ENCODE measurements around the gene TEAD1. TPM values are rescaled to one million over a fixed set of nuclear protein-coding genes. Genes with fewer than 3 reads are reported as not detected.

Gene TEAD1
- total and polyA plus RNA-seq, 10 of the 15 experiments (the other 5 are each of a cell fraction or from before 2014, with no cell fraction given) = 0.01 to 0.59 (median 0.04) TPM; not detected in 6

GRCh38 chr11:12835286-12835685, 161.1 kb downstream of the TEAD1 start:
- SMC1A ChIA-PET (ENCODE audit: uncharacterized antibody, unreplicated experiment) = interaction anchor here (0.6 kb wide), 1 partner anchor 362 kb away, joined by 3 read pairs; no protein-coding TSS in a partner anchor
- TF ChIP-seq STAT3 (IDR thresholded peaks at IDR 0.05; ENCODE audit: low read depth, low read length) = no peak
- no peak for TF ChIP-seq MEF2B (IDR thresholded peaks at IDR 0.05; ENCODE audit: partially characterized antibody, poor library complexity, severe bottlenecking)
- no peak for TF ChIP-seq ASH2L (IDR thresholded peaks at IDR 0.05; ENCODE audit: borderline replicate concordance, low read depth)
- TF ChIP-seq TCF3 (IDR thresholded peaks at IDR 0.05; ENCODE audit: borderline replicate concordance, insufficient read depth, low read depth, low read length) = no peak
- TF ChIP-seq RELB (IDR thresholded peaks at IDR 0.05; ENCODE audit: low read depth) = no peak
- TF ChIP-seq RB1 (IDR thresholded peaks at IDR 0.05; ENCODE audit: borderline replicate concordance) = no peak
- no peak for TF ChIP-seq SUZ12 (IDR thresholded peaks at IDR 0.05; ENCODE audit: unreplicated experiment)
- no peak for TF ChIP-seq ETV6 (conservative IDR thresholded peaks at IDR 0.05 in 1 of 2, IDR thresholded peaks at IDR 0.05 in 1 of 2; ENCODE audit: borderline replicate concordance in 1 of 2, low read depth in 1 of 2)
- no peak for TF ChIP-seq CEBPB (IDR thresholded peaks at IDR 0.05; ENCODE audit: borderline replicate concordance in 1 of 2, low read depth in 2 of 2, low read length in 2 of 2)
- no peak for TF ChIP-seq ZNF24 (IDR thresholded peaks at IDR 0.05)
- TF ChIP-seq PRDM15 (CRISPR knock-in tag; IDR thresholded peaks at IDR 0.05) = no peak
- TF ChIP-seq E4F1 (IDR thresholded peaks at IDR 0.05; ENCODE audit: borderline replicate concordance, partially characterized antibody) = no peak
- no peak for TF ChIP-seq FOS (IDR thresholded peaks at IDR 0.05; ENCODE audit: borderline replicate concordance, extremely low read depth, insufficient read length)
- no peak for TF ChIP-seq MXI1 (IDR thresholded peaks at IDR 0.05; ENCODE audit: low read depth, low read length)
- TF ChIP-seq NR2C2 (IDR thresholded peaks at IDR 0.05; ENCODE audit: borderline replicate concordance, control insufficient read depth, insufficient read length, low read depth) = no peak
- no peak for TF ChIP-seq MYC (IDR thresholded peaks at IDR 0.05; ENCODE audit: insufficient read depth, insufficient read length, insufficient replicate concordance, low read length, severe bottlenecking)

More at GRCh38 chr11:12835286-12835685, 161.1 kb downstream of the TEAD1 start:
- WGBS (ENCODE audit: insufficient coverage, insufficient replicate concordance, low lambda C conversion rate, missing lambda C conversion rate) = 63% methylated on average over 11 of the region's 11 CpGs
- intact Hi-C loops (cut with micrococcal nuclease; ENCODE audit: unreplicated experiment) = no loop called here
- no peak for ATAC-seq
- no peaks in the 10 kb centered on the region; the same call in 2 of the 3 replicates for H3K9me3 ChIP-seq (replicated peaks; ENCODE audit: control insufficient read depth, insufficient read depth, low read length)
- H3K4me3 ChIP-seq = no peak overlapping the region
- H3K79me2 ChIP-seq (ENCODE audit: control insufficient read depth, insufficient read depth, low read length) = no peaks in the 10 kb centered on the region
- no peak overlapping the region for H3K4me2 ChIP-seq (ENCODE audit: control insufficient read depth, insufficient read depth)
- no TSS peak for BruUV-seq (replicated peaks)
- H2AFZ ChIP-seq (ENCODE audit: control insufficient read depth, low read depth, low read length) = no peak overlapping the region
- in situ Hi-C loops (cut with MboI) = no loop called here
- ChIA-PET CTCF (no interaction called here), RAD21 (ENCODE audit: unreplicated experiment) (interaction anchor here (1.0 kb wide), 1 partner anchor 790 kb away, joined by 3 read pairs; no protein-coding TSS in a partner anchor), POLR2A (no interaction called here)
- no peaks in the 10 kb centered on the region for H3K4me1 ChIP-seq (ENCODE audit: control insufficient read depth, insufficient read depth, low read length)
- DNase-seq (ENCODE audit: low read depth, low spot score) = no peak
- no peak for FAIRE-seq
- H3K36me3 ChIP-seq (ENCODE audit: control insufficient read depth in 2 of 2, insufficient read depth in 2 of 2, low read length in 1 of 2) = no peaks in the 10 kb centered on the region
- no peaks in the 10 kb centered on the region for H4K20me1 ChIP-seq (ENCODE audit: control insufficient read depth, insufficient read depth)
- no peak overlapping the region for H3K9ac ChIP-seq (ENCODE audit: control insufficient read depth, insufficient read depth, low read length)
- H3K27me3 ChIP-seq (replicated peaks in 1 of 2; ENCODE audit: control insufficient read depth in 2 of 2, insufficient read depth in 2 of 2, low read length in 1 of 2) = no peaks in the 10 kb centered on the region
- no peak overlapping the region for H3K27ac ChIP-seq (ENCODE audit: control insufficient read depth, insufficient read depth)
